IMR-90 (cell line): Measurements from ENCODE around the gene CENPF. TPM values are rescaled to one million over a fixed set of nuclear protein-coding genes. Genes with fewer than 3 reads are reported as not detected.

Experiments
- ATAC-seq: fragments of 200-7000 bp; cut with Tn5 transposase; 2 replicates; pipeline ENCODE4 v1.9.1; 2020; ENCODE audit warnings: low read depth, mild to moderate bottlenecking, moderate library complexity
- BruUV-seq: library from RNA; stranded (reverse); fragments of 400-500 nt; replicated peaks from 2 replicates; lab custom pipeline; 2021; lab: Mats Ljungman, UMichigan
- CTCF ChIA-PET: fragments of 300-600 bp; formaldehyde crosslinking; extraction: SDS; loops from one replicate; lab custom pipeline; 2021; ENCODE audit warnings: antibody characterized with exemption; lab: Yijun Ruan, JAX
- POLR2A ChIA-PET: fragments of 300-600 bp; sonication (Branson Sonifier 250); formaldehyde crosslinking; loops from one replicate; lab custom pipeline; 2022; ENCODE audit warnings: antibody characterized with exemption; ENCODE audit not compliant: unreplicated experiment; lab: Charles Lee
- DNase-seq: peaks from one replicate; pipeline ENCODE4 v3.0.0; 2013
- H2AFZ ChIP-seq: replicated peaks from 2 replicates; pipeline ENCODE3; 2013; ENCODE audit warnings: low read length, mild to moderate bottlenecking; ENCODE audit not compliant: poor library complexity
- H2AK5ac ChIP-seq: 2 replicates; pipeline ENCODE4 v1.6.1; 2013; ENCODE audit warnings: low read depth, low read length, inconsistent platforms
- H2AK9ac ChIP-seq: replicated peaks from 2 replicates; pipeline ENCODE3; 2013; ENCODE audit warnings: mild to moderate bottlenecking, low read depth, low read length, moderate library complexity; ENCODE audit not compliant: poor library complexity
- H2BK120ac ChIP-seq: 2 replicates; pipeline ENCODE4 v1.6.1; 2013; ENCODE audit warnings: low read depth, low read length, inconsistent platforms
- H2BK15ac ChIP-seq: 3 replicates; pipeline ENCODE4 v1.6.1; 2013; ENCODE audit warnings: low read depth, low read length, inconsistent platforms
- H2BK20ac ChIP-seq: 2 replicates; pipeline ENCODE4 v1.6.1; 2013; ENCODE audit warnings: low read depth, mild to moderate bottlenecking, inconsistent platforms, low read length, moderate library complexity
- H2BK5ac ChIP-seq: 2 replicates; pipeline ENCODE4 v1.6.1; 2013; ENCODE audit warnings: mild to moderate bottlenecking, low read depth, low read length, inconsistent platforms; ENCODE audit not compliant: poor library complexity, severe bottlenecking
- H3K14ac ChIP-seq: replicated peaks from 2 replicates; pipeline ENCODE4 v1.6.1; 2013; ENCODE audit warnings: low read depth, low read length, inconsistent platforms
- H3K18ac ChIP-seq: 2 replicates; pipeline ENCODE4 v1.6.1; 2013; ENCODE audit warnings: low read depth, low read length, control low read depth
- H3K23ac ChIP-seq: 2 replicates; pipeline ENCODE4 v1.6.1; 2013; ENCODE audit warnings: low read depth, low read length, inconsistent platforms
- H3K27ac ChIP-seq: 2 replicates; pipeline ENCODE4 v1.5.1; 2013; ENCODE audit warnings: mild to moderate bottlenecking, control low read depth, low read length; ENCODE audit not compliant: insufficient read depth
- H3K27me3 ChIP-seq: 2 replicates; pipeline ENCODE4 v1.6.1; 2013; ENCODE audit warnings: low read length; ENCODE audit not compliant: control insufficient read depth, insufficient read depth
- H3K36me3 ChIP-seq: 2 replicates; pipeline ENCODE4 v1.6.1; 2013; ENCODE audit warnings: low read length, mixed read lengths; ENCODE audit not compliant: control insufficient read depth, insufficient read depth
- H3K4ac ChIP-seq: 2 replicates; pipeline ENCODE4 v1.6.1; 2013; ENCODE audit warnings: low read depth, low read length, inconsistent platforms
- H3K4me1 ChIP-seq: 2 replicates; pipeline ENCODE4 v1.6.1; 2013; ENCODE audit warnings: low read length, mixed read lengths; ENCODE audit not compliant: control insufficient read depth, insufficient read depth
- H3K4me2 ChIP-seq: 2 replicates; pipeline ENCODE4 v1.6.1; 2013; ENCODE audit warnings: low read depth, mild to moderate bottlenecking, control low read depth, low read length, moderate library complexity
- H3K4me3 ChIP-seq: 2 replicates; pipeline ENCODE4 v1.5.1; 2013; ENCODE audit warnings: low read depth, mild to moderate bottlenecking, control low read depth, low read length, moderate library complexity; ENCODE audit not compliant: insufficient read depth
- H3K56ac ChIP-seq: 2 replicates; pipeline ENCODE4 v1.6.1; 2013; ENCODE audit warnings: low read length, inconsistent platforms; ENCODE audit not compliant: insufficient read depth; ENCODE audit errors: extremely low read depth
- H3K79me1 ChIP-seq, 2 experiments: 2 replicates each; pipeline ENCODE4 v1.6.1; 2013; ENCODE audit warnings: low read length in 2 of 2, inconsistent platforms in 1 of 2, low read depth in 1 of 2
- H3K9ac ChIP-seq: 2 replicates; pipeline ENCODE4 v1.6.1; 2013; ENCODE audit warnings: low read depth, low read length, control low read depth
- H3K9me1 ChIP-seq: 2 replicates; pipeline ENCODE4 v1.6.1; 2013; ENCODE audit warnings: low read length, inconsistent platforms; ENCODE audit not compliant: insufficient read depth
- H3K9me3 ChIP-seq: 2 replicates; pipeline ENCODE4 v1.6.1; 2013; ENCODE audit warnings: low read length; ENCODE audit not compliant: control insufficient read depth, insufficient read depth
- H4K20me1 ChIP-seq: 2 replicates; pipeline ENCODE4 v1.6.1; 2013; ENCODE audit warnings: low read length, inconsistent platforms; ENCODE audit not compliant: insufficient read depth
- H4K5ac ChIP-seq: 2 replicates; pipeline ENCODE4 v1.6.1; 2013; ENCODE audit warnings: mild to moderate bottlenecking, low read depth, low read length, control low read depth
- H4K8ac ChIP-seq, 2 experiments: 2 replicates each; pipeline ENCODE4 v1.6.1; 2013; ENCODE audit warnings: low read depth in 2 of 2, low read length in 2 of 2, control low read depth in 1 of 2, inconsistent platforms in 1 of 2
- H4K91ac ChIP-seq: 2 replicates; pipeline ENCODE4 v1.6.1; 2013; ENCODE audit warnings: low read depth, low read length, inconsistent platforms; ENCODE audit not compliant: insufficient read depth
- NFE2L2 ChIP-seq: fragments of 150-350 bp; IDR thresholded peaks from 2 replicates; pipeline ENCODE4 v1.6.1; 2016; ENCODE audit warnings: low read depth, mild to moderate bottlenecking, low read length
- WGBS, 2 experiments: methylation state at CpG; one replicate each; pipeline versions ENCODE4 v1.1.5 to v1.1.7; 2013; ENCODE audit warnings: missing lambda C conversion rate in 2 of 2; ENCODE audit not compliant: insufficient read length in 1 of 2; ENCODE audit errors: extremely low coverage in 2 of 2; 5-methylcytosine and 5-hydroxymethylcytosine counted together
- dilution Hi-C: fragments of 300-500 bp; cut with HindIII; formaldehyde crosslinking; loops from one replicate; pipeline ENCODE4 v1.14.3; 2018; ENCODE audit warnings: low sequenced_read_pairs; ENCODE audit not compliant: unreplicated experiment
- in situ Hi-C: fragments of 300-500 bp; cut with MboI; formaldehyde crosslinking; loops from 3 replicates; pipeline ENCODE4 v1.14.3; 2019; ENCODE audit warnings: low sequenced_read_pairs, inconsistent platforms, mixed read lengths
- intact Hi-C: fragments of 100-400 bp; cut with micrococcal nuclease; formaldehyde crosslinking; loops from 2 replicates; pipeline ENCODE4 v1.10.0; 2022
- polyA plus RNA-seq, 3 experiments: library from polyadenylated mRNA; depleted of rRNA; stranded (reverse); fragments of >200 nt; gene quantifications; 2 replicates each; pipeline ENCODE4 v1.2.3, GENCODE V29; 2012; ENCODE audit warnings: low replicate concordance in 1 of 3
- total RNA-seq: library from RNA; depleted of rRNA; stranded (reverse); fragments of >200 nt; gene quantifications from 2 replicates; pipeline ENCODE4 v1.2.3, GENCODE V29; 2012

Gene CENPF
- total and polyA plus RNA-seq, 2 of the 4 experiments (the other 2 are of a cell fraction) = 20.9 to 51.8 TPM

DNA sequence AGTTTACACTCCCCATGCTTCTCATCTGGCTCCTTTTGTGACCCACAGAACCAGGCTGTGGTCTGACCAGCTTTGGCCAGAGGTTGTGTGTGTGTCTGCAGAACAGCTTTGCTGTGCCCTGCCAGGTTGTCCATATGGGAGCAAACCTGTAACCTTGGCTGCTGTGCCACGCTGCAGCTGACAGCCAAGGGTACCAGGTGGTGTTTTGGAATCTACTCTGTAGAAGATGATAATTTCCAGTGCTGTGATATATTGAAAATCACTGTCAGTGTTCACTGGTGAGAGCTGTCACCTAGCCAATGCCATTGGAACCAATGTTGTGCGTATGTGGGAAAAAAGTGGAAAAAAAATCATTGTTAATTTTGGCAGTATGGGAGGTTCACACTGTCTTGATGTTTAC, 18.2 kb downstream of the CENPF start:
- no peaks in the 10 kb centered on the region; the same call in 1 of the 2 replicates for H4K20me1 ChIP-seq
- WGBS, 2 experiments = 100% methylated on average over 2 of the region's 2 CpGs; no CpG with 5 or more reads in 1 of the 2 experiments
- H2AK9ac ChIP-seq = no peak overlapping the region
- no peak overlapping the region for H4K91ac ChIP-seq
- H3K4ac ChIP-seq = no peak overlapping the region
- H3K79me1 ChIP-seq = peaks cover 21 to 25% of the 10 kb centered on the region in 2 experiments
- H3K9me1 ChIP-seq = no peaks in the 10 kb centered on the region
- H3K27me3 ChIP-seq = no peaks in the 10 kb centered on the region
- no peak overlapping the region for H3K56ac ChIP-seq
- H2BK15ac ChIP-seq = no peak overlapping the region
- intact Hi-C loops (no loop called here), in situ Hi-C loops (no loop called here), dilution Hi-C loops (no loop called here)
- no TSS peak for BruUV-seq
- no peak overlapping the region for H3K4me2 ChIP-seq
- H2BK20ac ChIP-seq = no peak overlapping the region
- no peak for DNase-seq
- no peak overlapping the region for H3K4me3 ChIP-seq
- H3K36me3 ChIP-seq = 0 out of 2 replicates have a peak, but pooled peaks cover 2% of the 10 kb centered on the region
- no peak for ATAC-seq
- peaks cover 3% of the 10 kb centered on the region; the same call in 1 of the 2 replicates for H3K4me1 ChIP-seq
- no peak overlapping the region for H3K27ac ChIP-seq
- H4K5ac ChIP-seq = no peak overlapping the region; the same call in 1 of the 2 replicates
- H2AFZ ChIP-seq = no peak overlapping the region
- CTCF ChIA-PET = interaction anchor here (0.5 kb wide), 1 partner anchor 1490 kb away, joined by 5 read pairs; no protein-coding TSS in a partner anchor
- H2BK120ac ChIP-seq = no peak overlapping the region
- H3K18ac ChIP-seq = no peak overlapping the region
- H3K14ac ChIP-seq = no peak overlapping the region
- POLR2A ChIA-PET = no interaction called here
- H3K9me3 ChIP-seq = no peaks in the 10 kb centered on the region
- H3K23ac ChIP-seq = no peak overlapping the region
- no peak overlapping the region for H4K8ac ChIP-seq
- TF ChIP-seq NFE2L2 = no peak
- no peak overlapping the region for H2AK5ac ChIP-seq
- H3K9ac ChIP-seq = no peak overlapping the region
- no peak overlapping the region for H2BK5ac ChIP-seq
